NK-92 treated with Interleukin-12 subunit alpha and Interleukin-12 subunit beta, amount 100 ng/mL, for 24 hours (cell line): ENCODE results near the gene CAMTA1.
"Not testable (repeated sequence)": the region's sequence is repeated elsewhere in the genome, so short reads cannot be mapped to it uniquely, and the experiment has no call there.

Experiments
- DNase-seq: peaks from one replicate; lab custom pipeline; 2025; lab: John Stamatoyannopoulos, UW

Gene CAMTA1

DNA sequence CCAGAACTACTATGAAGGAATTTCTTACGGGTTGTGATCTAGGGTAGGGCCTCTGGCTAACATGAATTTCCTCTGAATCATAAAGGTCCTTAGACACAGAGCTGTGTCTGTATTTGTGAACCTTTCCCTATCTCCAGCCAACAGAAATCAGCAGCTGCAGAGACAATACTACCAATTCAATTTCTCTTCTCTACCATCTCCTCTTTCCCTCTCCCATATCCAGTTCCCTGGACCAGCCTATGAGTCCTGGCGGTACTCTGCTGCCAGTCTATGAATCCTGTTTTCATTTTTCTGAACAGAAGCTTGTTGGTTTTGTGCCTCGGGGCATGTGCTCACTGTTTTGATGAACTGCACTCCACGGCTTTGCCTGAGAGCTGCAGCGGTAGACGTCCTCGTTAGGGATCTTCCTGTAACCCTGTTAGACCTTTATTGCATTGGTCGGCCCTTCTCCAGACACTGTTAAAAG lies 527.9 kb downstream of the CAMTA1 start:
- no peak for DNase-seq

DNA sequence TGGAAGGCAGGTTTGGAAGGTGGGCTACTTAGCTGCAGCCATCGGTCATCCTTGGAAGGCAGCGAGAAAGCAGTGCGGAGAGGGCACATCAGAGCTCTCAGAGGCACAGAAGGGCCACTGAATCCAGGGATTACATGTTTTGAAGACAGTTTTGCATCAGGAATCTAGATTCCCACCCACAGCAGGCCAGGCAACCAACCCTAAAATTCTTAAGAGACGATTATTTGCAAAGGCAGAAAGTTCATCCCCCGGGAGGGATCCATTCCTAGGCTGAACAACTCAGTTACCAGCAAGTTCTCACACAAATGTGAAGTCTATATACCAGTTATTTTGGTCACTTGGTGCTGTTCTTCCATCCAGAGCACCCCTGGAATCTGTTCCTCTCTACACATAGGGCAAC lies 528.6 kb downstream of the CAMTA1 start:
- no peak for DNase-seq

DNA sequence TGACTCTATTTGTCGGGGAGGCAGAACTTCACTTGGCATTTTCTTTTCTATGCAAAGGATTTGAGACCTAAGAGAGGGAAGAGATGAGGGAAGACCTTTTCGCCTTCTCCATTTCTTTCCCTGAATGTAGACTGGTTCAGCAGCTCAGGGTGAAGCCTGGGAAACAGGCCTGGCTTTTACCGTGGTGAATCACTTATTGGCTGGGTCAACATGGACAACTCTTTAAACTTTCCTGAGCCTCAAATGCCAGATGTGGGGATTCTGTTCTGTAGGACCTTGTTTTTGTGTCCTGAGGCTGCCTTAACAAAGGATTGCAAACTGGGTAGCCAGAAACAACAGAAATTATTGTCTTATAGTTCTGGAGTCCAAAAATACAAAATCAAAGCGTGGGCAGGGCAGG lies 530.1 kb downstream of the CAMTA1 start:
- no peak for DNase-seq

DNA sequence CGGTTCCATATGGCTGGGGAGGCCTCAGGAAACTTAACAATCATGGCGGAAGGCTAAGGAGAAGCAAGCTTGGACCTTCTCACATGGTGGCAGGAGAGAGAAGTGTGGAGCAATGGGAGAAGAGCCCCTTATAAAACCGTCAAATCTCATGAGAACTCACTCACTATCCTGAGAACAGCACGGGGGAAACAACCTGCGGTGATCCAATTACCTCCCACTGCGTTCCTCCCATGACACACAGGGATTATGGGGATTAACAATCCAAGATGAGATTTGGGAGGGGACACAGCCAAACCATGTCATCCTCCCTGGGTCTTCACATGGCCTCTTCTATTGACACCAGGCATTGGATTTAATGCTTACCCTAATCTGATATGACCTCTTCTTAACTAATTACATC lies 530.7 kb downstream of the CAMTA1 start:
- DNase-seq: no peak

DNA sequence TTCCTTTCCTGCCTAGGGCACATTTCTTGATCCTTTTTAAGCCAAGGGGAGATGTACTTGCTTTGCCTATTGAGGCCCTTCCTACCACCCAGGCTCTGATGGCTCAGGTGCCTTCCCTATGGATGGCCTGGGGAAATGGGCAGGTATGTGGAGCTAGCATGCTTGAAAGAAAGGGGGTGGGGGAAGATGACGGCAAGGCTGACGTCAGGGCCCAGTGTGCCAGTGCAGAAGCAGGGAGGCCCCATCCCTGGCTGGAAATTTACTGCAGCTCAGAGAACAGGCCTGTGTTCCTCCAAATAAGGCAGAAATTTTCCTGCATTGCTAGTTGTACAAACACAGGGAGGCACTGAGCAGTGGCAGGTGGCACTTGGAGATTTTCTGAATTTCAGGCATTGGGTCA lies 532.6 kb downstream of the CAMTA1 start:
- DNase-seq: no peak

DNA sequence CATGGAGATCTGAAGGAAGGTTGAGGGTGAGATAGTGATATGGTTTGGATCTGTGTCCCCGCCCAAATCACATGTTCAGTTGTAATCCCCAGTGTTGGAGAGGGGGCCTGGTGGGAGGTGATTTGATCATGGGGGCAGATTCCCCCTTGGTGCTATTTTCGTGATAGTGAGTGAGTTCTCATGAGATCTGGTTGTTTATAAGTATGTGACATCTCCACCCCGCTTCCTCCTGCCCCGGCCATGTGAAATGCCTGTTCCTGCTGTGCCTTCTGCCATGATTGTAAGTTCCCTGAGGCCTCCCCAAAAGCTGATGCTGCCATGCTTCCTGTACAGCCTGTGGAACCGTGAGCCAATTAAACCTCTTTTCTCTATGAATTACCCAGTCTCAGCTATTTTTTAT lies 533.9 kb downstream of the CAMTA1 start:
- DNase-seq: no peak

DNA sequence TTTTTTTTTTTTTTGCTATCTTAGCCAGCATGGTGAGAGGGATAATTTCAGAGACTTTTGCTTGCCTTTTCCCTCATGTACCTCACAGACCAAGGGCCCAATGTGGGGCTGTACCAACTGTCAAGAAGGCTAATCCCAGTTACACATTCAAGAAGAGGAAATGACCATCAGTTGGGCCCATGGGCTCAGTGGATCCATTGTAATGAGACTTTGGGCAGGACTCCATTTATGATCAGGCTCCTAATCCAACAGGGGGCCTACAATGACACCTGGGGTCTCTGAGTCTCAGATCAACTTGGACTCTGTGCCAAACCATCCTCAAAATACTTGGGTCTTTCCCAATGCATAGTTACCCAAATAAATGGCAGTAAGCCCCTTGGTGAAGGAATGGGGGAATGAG lies 535.4 kb downstream of the CAMTA1 start:
- no peak for DNase-seq

DNA sequence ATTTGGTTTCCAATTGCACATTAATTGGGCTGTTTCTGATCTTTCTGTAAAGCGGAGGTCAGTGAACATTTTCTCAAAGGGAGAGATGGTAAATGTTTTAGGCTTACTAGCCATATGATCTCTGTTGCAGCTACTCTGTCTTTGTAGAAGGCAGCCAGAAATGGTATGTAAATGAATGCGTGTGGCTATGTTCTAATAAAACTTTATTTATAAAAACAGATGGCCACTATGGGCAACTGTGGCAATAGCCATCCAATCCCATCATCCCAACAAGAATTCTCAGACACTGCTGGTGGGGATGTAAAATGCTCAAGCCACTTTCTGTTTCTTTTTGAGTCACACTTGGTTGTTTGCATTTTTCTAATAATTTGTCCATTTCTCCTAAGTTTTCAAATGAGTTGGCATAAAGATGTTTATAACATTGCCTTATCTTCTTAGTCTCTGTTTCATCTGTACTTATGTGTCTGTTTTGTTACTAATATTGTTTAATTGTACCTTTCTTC lies 537.1 kb downstream of the CAMTA1 start:
- DNase-seq: no peak

DNA sequence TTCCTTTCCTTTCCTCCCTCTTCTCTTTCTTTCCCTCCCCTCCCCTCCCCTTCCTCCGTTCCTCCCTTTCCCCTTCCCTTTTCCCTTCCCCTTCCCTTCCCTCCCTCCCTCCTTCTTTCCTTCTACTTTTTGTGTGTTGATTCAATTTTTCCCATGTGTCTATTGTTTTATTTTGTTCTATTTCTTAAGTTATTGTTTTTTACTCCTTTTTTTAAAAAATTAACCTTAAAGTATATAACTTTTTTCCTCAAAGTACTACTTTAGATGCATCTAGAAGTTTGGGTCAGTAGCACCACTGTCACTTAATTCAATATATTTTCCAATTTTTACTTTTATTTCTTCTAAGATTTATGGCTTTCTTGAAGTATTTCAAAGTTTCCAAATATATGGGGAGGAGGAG lies 537.7 kb downstream of the CAMTA1 start:
- DNase-seq: no peak

DNA sequence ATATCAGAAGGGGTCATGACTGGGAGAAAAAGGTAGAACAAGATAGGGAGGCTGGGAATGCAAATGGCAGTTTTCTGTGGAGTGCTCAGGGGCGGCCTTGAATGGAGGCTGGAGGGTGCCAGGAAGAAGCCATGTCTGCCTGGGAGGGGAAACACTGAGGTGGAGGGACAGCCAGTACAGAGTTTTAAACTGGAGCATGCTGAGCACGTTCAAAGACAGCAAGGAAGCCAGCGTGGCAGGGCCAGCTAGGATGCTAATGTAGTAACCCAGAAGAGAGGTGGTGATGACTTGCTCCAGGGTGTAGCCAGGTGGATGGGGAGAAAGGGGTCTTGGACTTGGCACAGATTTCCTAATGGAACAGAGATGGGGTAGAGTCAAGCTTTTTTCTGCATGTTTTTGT lies 540.0 kb downstream of the CAMTA1 start:
- no peak for DNase-seq

DNA sequence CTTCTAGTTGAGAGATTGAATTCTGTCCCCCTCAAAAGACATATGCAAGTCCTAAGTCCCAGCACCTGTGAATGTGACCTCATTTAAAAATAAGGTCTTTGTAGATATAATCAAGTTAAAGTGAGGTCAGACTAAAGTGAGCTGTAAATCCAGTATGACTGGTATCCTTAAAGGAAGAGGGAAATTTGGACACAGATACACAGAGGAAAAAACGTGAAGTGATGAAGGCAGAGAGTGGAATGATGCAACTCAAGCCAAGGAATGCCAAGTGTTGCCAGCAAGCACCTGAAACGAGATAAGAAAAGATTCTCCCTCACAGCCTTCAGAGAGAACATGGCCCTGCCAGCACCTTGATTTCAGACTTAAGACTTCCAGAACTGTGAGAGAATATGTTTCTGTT lies 541.1 kb downstream of the CAMTA1 start:
- DNase-seq: no peak

DNA sequence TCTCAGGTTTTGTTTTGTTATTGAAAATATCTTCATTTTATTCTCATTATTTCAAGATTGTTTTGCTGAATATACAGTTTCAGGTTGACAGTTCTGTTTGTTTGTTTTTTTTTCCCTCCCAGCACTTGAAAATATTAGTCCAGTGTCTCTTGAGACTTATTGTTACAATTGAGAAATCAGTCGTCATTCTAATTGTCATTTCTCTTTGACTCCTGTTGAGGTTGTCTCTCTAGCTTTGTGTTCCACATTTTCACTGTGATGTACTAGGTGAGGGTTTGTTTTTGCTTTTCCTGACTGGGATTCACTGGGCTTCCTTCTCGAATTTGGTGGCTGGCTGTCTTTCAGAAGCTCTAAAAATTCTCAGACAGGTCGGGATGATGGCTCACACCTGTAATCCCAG lies 542.6 kb downstream of the CAMTA1 start:
- DNase-seq: no peak

DNA sequence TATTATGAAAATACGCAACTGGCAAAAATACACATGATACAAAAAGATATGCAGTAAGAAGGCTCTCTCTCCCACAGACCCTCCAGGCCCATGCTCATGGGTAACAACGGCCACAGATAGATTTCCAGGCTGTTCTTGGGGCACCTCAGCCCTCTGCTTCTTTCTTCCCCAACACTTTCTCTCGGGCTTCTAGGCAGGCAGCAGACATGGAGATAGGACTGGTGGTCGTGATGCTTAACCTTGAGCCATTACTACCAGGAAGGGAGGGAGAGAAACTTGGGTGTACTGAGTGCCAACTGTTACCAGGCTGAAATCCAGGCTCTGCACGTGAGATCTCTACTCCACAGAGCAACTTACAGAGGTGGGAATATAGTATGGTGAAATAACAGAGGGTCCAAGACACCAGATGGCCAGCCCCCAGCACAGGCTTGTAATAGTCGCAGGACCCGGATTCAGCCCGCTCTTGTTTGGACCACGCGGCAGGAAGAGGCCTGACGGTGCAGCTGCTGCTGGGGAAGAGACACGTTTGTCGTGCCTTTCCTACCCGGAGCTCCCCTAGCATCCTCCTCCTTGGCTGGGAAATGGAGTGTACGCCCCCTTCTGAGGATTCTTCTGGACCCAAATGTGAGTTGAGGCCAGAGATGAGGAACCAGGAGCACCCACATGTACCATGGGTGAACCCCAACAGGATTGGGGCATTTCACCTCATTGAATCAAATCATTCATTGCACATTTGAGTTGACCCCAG lies 544.8 kb downstream of the CAMTA1 start:
- no peak for DNase-seq

DNA sequence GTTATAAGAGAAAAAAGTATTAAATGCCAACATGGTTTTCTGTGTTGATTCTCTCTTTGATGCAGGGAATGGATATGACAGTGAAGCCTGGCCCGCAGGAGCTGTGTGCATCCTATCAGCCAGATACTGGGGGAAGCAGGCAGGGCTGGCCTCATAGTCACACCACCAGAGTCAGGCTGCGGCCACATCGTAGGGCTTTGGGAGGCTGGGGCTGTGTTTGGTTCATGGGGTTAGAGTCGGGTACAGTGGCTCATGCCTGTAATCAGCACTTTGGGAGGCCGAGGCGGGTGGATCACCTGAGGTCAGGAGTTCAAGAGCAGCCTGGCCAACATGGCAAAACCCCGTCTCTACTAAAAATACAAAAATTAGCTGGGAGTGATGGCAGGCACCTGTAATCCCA lies 545.5 kb downstream of the CAMTA1 start:
- not testable (repeated sequence) for DNase-seq

DNA sequence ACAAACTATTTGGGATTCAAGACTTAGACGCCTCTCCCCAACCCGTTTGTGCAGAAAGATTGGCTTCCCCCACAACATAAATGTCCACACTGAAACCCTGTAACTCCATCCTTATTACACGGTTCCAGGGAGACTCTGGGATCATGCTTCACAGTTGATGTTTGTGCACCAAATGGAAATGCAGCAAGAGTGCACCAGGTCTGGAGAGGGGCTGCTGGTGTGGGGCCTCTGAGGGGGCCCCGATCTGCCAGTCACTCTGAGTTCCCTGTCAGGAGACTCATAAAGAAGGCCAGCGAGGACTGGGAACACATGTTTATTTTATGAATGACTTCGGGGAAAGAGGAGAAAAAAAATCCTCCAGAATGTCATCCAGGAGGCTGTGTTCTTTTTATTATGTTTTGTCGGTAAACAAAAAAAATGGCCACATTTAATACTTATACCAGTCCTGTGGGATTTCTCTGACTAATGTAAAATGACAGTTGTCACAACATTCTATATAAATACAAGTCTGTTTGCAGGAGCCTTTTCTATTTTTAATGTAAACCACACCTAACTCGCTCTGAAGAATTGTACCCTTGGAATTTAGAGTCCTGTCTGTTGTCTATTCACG lies 546.8 kb downstream of the CAMTA1 start:
- DNase-seq: no peak

DNA sequence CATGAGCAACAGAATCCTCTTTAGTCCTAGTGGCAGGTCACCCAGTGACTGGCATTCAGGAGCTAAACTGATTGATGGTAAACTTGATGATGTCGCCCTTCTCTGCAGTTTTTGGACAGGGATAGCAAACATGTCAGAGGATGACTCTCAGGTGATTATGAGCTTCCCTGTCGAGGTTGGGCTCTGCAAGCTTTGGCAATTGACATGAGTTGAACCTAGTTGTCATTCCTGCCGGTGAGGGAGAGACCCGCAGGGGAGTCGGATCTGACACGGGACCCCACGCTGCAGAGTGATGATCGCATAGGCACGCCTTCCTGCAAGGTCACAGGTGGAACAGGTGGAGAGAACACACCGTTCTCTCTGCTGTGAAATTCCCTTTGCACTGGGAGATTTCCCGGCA lies 547.8 kb downstream of the CAMTA1 start:
- DNase-seq: no peak

DNA sequence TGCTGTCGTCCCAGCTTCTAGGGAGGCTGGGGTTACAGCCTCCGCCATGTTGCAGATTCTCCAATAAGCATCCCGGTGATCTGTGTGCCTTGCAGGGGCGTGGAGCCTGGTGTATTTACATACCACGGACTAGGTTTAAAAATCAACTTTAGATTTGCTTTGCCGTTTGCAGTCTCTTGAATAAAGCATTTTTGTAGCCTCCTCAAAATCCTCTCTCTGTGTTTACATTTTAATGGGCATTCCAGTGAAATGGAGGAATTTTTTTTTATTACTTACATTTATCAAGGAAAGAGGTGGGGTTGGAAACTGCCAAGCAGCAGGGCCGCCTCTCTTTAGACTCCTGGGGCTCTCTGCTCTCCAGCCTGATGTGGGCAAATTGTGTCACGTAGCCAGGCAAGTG lies 548.4 kb downstream of the CAMTA1 start:
- no peak for DNase-seq

DNA sequence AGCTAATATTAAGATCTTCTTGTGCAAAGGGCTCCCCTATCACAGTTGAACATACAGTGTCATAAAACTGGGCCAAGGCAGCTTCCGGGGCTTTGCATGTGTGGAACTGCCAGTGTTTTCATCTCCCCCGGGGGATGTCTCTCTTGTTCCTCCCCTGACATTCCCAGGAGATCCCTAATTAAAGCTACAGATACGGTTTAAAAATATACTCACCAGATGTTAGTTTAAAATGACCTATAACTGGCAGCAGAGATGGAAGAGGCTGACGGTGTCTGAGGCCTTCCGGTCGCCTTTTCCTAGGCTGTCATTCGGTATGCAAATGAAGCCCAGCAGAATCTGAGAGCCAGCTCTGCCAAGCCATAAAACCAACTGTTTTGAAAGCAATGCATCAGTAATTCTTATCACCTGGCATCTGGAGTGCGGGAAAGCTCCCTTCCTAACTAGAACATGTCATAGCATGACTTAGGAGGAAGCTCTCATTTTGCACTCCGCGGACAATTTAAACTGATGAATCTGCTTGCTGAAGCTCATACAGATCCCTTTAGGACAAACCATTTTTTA lies 549.3 kb downstream of the CAMTA1 start:
- DNase-seq: no peak

DNA sequence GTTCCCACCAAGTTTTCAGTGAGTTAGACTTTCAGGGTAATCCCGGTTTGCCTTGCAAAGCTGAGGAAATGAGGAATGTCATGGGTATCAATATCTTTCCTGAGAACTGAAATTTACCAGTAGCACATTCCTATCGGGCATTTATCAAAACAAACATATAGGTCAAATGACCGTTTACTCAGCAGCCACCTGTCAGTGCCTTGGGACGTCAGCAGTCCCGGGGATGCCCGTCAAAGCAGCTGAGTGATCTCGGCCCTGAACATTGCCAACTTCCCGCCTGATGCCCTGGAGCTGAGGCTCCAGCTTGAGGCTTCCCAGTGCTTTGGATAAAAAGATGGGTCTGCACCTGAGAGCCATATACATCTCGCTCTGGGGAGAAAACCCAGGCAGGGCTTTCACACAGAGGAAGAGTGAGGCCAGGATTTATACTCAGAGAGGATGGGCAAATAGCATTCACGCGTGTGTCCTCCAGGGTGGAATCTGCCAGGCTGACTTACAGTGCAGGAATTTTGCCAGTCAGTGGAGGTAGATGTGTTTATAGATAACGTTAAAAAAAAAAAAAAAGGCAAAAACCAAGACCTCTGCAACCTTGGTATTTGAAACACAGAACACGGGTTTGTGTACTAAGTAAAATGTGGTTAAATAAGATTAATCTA lies 550.1 kb downstream of the CAMTA1 start:
- DNase-seq: no peak

DNA sequence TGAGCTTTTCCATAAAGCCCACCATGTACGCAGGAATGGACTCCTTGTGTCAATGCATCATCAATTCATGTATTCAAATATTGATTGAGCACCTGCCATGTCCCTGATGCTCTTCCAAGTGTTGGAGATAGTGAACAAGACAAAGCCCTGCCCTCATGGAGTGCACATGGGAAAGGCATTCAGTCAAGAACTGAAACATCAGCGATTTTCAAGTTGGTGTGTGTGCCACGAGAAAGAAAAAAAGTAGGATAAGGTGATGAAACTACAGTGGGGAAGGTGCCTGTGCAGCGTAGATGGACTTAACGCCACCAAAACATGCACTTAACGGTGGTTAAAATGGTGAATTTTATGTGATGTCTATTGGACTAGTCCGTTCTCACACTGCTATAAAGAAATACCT lies 553.2 kb downstream of the CAMTA1 start:
- no peak for DNase-seq

DNA sequence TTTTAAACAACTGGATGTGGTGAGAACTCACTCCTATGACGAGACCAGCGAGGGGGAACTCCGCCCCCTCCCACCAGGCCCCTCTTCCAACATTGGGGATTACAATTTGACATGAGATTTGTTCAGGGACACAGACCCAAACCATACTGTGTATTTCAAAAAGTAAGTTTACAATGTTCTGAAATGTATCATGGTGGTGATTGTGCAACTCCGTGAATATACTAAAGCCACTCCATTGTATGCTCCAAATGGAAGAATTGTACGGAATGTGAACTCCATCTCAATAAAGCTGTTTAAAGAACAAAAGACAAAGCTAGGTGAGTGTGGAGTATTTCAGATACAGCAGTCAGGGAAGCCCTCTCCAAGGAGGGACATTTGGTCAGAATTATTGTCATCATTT lies 553.8 kb downstream of the CAMTA1 start:
- DNase-seq: no peak

DNA sequence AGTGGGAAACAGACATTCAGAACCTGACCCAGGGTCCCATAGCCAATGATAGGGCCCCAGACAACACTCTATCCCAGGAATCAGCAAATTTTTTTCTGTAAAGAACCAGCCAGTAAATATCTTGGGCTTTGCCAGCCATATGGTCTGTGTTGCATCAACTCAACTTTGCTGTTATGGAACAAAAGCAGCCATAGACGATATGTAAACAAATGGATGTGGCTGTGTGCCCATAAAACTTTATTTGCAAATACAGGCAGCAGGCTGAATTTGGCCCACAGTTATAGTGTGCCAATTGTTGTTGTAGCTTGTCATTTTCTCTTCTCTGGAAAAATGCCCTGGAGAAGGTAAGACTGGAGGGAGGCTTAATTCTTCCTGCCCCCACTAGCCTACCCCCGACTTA lies 554.7 kb downstream of the CAMTA1 start:
- no peak for DNase-seq
